Measurements from ENCODE around the gene MED15. TPM values are rescaled to one million over a fixed set of nuclear protein-coding genes. Genes with fewer than 3 reads are reported as not detected.

The MED15 gene
- total and polyA plus RNA-seq, 2 experiments from 2014 or later, result 29.2 to 43.5 TPM

- peaks cover 15% of the 10 kb centered on the region for H3K36me3 Mint-ChIP-seq (ENCODE audit: low read depth)
- Histone ChIP-seq H3K27me3 (ENCODE audit: insufficient read depth) (no peaks in the 10 kb centered on the region), H3K4me2 (no peak overlapping the region), H3K36me3 (ENCODE audit: insufficient read depth) (0 out of 2 replicates have a peak, but pooled peaks cover 7% of the 10 kb centered on the region), H2AFZ (no peak overlapping the region), H3K9me2 (ENCODE audit: insufficient read depth) (no peaks in the 10 kb centered on the region), H3K4me3 (no peak overlapping the region), H3K27ac (ENCODE audit: low read depth) (peak overlapping the region; percentile 63; the same call in 1 of the 2 replicates), H3K4me1 (ENCODE audit: insufficient read depth) (no peaks in the 10 kb centered on the region), H4K20me1 (replicated peaks; ENCODE audit: insufficient read depth) (no peaks in the 10 kb centered on the region), H3K79me2 (replicated peaks; ENCODE audit: insufficient read depth) (no peaks in the 10 kb centered on the region), H3F3A (replicated peaks; ENCODE audit: low read depth) (no peaks in the 10 kb centered on the region)
- ATAC-seq, result no peak
- TF ChIP-seq CTCF (conservative IDR thresholded peaks at IDR 0.05; ENCODE audit: low read depth in 2 of 2), result peak; percentile 15 to 26; a peak in 3 of 4 replicates
- no peak for TF ChIP-seq REST (IDR thresholded peaks at IDR 0.05; ENCODE audit: unreplicated experiment)
- no peak for TF ChIP-seq CREB1 (CRISPR knock-in tag; IDR thresholded peaks at IDR 0.05; ENCODE audit: low read depth)
- no peak for TF ChIP-seq EZH2phosphoT487 (IDR thresholded peaks at IDR 0.05; ENCODE audit: unreplicated experiment)
- H3K27me3 Mint-ChIP-seq (ENCODE audit: insufficient read depth, low read depth, poor library complexity), result peaks cover 7% of the 10 kb centered on the region
- no peak for DNase-seq (ENCODE audit: low spot score)
- H3K4me1 Mint-ChIP-seq, result peaks cover 2% of the 10 kb centered on the region; the same call in 1 of the 3 replicates
- no peak overlapping the region for H3K4me3 Mint-ChIP-seq
- H3K27ac Mint-ChIP-seq, result no peak overlapping the region
- H3K9me3 Mint-ChIP-seq, result no peaks in the 10 kb centered on the region
Observed at GRCh38 chr22:20588092-20588842, 80.9 kb downstream of the MED15 start.

- Histone ChIP-seq H3K27ac (ENCODE audit: low read depth) (peak overlapping the region; percentile 63; the same call in 1 of the 2 replicates), H2AFZ (no peak overlapping the region), H3K4me3 (no peak overlapping the region), H3K79me2 (replicated peaks; ENCODE audit: insufficient read depth) (no peaks in the 10 kb centered on the region), H3K36me3 (ENCODE audit: insufficient read depth) (0 out of 2 replicates have a peak, but pooled peaks cover 4% of the 10 kb centered on the region), H3F3A (replicated peaks; ENCODE audit: low read depth) (no peaks in the 10 kb centered on the region), H3K9me2 (ENCODE audit: insufficient read depth) (no peaks in the 10 kb centered on the region), H3K27me3 (ENCODE audit: insufficient read depth) (no peaks in the 10 kb centered on the region), H3K4me2 (no peak overlapping the region), H4K20me1 (replicated peaks; ENCODE audit: insufficient read depth) (no peaks in the 10 kb centered on the region), H3K4me1 (ENCODE audit: insufficient read depth) (no peaks in the 10 kb centered on the region)
- DNase-seq (ENCODE audit: low spot score), result no peak
- TF ChIP-seq REST (IDR thresholded peaks at IDR 0.05; ENCODE audit: unreplicated experiment), result no peak
- H3K27me3 Mint-ChIP-seq (ENCODE audit: insufficient read depth, low read depth, poor library complexity), result peaks cover 8% of the 10 kb centered on the region
- H3K4me1 Mint-ChIP-seq, result peaks cover 2% of the 10 kb centered on the region; the same call in 1 of the 3 replicates
- no peak overlapping the region for H3K27ac Mint-ChIP-seq
- peaks cover 9% of the 10 kb centered on the region for H3K36me3 Mint-ChIP-seq (ENCODE audit: low read depth)
- no peaks in the 10 kb centered on the region for H3K9me3 Mint-ChIP-seq
- no peak for ATAC-seq
- no peak overlapping the region for H3K4me3 Mint-ChIP-seq
Observed at GRCh38 chr22:20588843-20589581, 81.6 kb downstream of the MED15 start.
